Measurements from ENCODE around the gene MESP2.

MESP2 gene

DNA sequence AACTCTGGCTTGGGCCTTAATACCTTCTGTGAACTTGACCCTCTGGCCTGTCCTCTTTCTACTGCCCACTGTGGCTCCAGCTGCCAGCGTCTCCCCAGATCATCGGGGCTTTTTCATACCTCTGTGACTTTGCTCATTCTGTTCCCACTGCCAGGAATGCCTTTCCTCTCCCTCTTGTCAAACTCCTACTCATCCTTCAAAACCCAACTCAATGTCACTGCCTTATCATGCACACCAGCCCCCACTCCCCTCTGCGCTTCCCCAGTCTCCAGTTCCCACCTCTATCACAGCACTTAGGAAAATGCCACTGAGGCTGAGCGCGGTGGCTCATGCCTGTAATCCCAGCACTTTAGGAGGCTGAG, 33.6 kb downstream of the MESP2 start:
- no peak for DNase-seq (ENCODE audit: low read depth)
- no peak overlapping the region for H3K4me3 ChIP-seq (replicated peaks; ENCODE audit: low read depth, low read length)
- TF ChIP-seq, protein P1, sequence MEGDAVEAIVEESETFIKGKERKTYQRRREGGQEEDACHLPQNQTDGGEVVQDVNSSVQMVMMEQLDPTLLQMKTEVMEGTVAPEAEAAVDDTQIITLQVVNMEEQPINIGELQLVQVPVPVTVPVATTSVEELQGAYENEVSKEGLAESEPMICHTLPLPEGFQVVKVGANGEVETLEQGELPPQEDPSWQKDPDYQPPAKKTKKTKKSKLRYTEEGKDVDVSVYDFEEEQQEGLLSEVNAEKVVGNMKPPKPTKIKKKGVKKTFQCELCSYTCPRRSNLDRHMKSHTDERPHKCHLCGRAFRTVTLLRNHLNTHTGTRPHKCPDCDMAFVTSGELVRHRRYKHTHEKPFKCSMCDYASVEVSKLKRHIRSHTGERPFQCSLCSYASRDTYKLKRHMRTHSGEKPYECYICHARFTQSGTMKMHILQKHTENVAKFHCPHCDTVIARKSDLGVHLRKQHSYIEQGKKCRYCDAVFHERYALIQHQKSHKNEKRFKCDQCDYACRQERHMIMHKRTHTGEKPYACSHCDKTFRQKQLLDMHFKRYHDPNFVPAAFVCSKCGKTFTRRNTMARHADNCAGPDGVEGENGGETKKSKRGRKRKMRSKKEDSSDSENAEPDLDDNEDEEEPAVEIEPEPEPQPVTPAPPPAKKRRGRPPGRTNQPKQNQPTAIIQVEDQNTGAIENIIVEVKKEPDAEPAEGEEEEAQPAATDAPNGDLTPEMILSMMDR (IDR thresholded peaks at IDR 0.05; ENCODE audit: low read length, missing control alignments): no peak

DNA sequence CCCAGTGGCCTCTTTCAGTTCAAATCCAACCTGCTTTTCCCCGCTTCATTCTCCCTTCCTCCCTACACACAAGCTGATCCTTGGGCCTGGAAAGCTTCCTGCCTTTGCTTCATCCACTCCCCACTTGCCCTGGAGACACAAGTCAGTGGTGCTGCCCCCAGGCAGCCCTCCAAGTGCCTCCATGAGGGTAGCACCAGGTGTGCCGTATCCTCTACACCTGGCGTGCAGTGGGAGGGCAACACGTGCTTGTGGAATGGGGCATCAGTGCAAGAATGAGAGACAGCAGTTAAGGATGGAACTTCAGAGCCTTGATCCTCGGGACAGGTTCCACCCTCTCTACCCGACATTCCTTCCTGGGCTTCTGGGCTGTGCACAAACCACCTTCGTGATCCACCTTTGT, 34.7 kb downstream of the MESP2 start:
- H3K4me3 ChIP-seq (replicated peaks; ENCODE audit: low read depth, low read length): no peak overlapping the region
- TF ChIP-seq, protein P1 (IDR thresholded peaks at IDR 0.05; ENCODE audit: low read length, missing control alignments): no peak
- DNase-seq (ENCODE audit: low read depth): no peak

DNA sequence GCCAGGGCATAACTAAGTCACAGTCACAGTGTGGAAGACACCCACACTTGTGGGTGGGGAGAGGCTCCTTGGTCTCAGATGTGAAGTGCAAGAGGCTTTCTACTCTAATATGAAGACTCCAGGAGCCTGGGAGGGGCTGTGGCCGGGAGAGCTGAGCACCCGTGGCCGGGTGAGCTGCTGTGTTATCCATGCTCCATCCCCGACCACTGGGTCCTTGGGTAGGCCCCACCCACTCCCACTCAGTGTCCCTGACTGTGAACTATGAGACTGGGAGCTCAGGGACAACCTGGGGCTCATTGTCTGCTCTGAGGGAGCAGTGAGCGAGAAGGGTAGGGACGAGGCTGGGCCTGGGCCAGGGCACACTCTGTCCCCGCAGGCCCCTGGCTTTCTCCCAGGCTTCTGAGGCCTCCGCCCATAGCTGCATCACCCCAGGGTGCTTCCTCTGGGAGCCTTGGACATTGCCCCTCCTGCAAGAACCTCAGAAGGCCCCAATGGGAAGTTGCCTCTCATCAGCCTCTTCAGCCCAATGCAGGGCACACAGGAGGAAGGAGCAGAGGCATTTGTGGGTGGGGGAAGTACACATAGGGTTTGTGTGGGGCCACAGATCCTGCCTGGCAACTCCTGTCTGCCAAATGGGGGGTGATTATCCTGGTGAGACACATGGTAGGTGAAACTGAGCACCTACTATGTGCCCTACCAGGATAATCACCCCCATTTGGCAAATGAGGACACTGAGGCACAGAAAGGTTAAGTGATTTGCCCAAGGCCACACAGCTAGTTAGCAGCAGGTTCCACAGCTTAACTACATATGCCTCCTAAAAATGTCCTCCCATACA, 36.1 kb downstream of the MESP2 start:
- H3K4me3 ChIP-seq (replicated peaks; ENCODE audit: low read depth, low read length): peak overlapping the region; percentile 77
- TF ChIP-seq, protein P1 (IDR thresholded peaks at IDR 0.05; ENCODE audit: low read length, missing control alignments): no peak
- peak; percentile 49 for DNase-seq (ENCODE audit: low read depth)

DNA sequence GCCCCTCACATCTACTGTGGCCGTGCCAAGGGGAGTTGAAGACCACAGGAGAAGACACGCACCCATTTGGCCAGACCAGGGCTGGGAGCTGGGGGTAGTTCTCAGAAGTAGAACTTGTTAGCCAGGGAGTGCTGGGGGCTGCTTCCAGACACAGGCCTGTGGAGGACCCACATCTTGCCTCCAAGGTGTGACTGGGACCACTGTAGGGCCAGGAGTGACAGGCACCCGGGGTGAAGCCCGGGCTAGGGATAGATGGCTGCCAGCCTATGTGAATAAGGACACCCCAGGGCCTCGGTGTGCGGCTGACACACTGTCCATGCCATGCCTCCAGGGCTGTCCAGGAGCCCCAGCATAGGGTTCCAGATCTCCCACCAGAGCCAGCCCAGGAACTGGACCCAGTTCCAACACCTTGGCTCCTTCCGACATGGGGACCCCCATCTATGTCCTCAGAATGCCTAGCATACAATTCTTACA, 36.8 kb downstream of the MESP2 start:
- peak overlapping the region; percentile 77 for H3K4me3 ChIP-seq (replicated peaks; ENCODE audit: low read depth, low read length)
- TF ChIP-seq, protein P1 (IDR thresholded peaks at IDR 0.05; ENCODE audit: low read length, missing control alignments): no peak
- no peak for DNase-seq (ENCODE audit: low read depth)

DNA sequence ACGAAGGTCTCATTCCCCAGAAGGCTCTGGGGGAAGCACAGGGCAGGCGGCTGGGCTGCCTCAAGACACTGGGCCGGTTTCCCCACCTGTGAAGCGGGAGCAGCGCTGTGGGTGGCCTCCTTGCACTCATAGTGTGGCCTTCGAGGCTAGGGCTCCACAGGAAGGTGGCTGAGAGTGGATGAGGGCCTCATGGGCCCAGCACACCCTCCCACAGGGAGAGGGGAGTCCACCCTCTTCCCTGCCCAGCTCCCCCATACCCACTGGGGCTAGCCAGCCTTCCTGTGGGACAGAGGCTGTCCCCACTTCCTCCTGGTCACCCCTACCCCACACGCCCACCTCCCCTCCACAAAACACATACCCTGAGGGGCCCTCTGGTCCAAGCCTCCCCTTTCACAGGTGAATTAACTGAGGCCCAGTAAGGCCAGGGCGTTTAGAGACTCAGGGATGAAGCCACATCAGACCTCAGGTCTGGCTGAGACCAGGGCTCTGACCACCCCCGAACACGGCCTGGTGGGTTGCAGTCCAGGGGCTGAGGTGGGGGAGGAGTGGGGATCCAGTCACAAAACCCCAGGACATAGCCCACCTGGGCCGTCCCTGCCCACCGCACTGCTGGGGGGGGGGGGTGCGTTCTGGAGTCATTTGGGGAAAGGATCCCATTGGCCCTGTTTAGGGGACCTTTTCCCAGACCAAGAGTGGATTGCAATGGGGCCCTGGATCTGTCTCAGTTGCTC, 37.4 kb downstream of the MESP2 start:
- TF ChIP-seq, protein P1 (IDR thresholded peaks at IDR 0.05; ENCODE audit: low read length, missing control alignments): no peak
- H3K4me3 ChIP-seq (replicated peaks; ENCODE audit: low read depth, low read length): peak overlapping the region; percentile 77
- DNase-seq (ENCODE audit: low read depth): no peak

DNA sequence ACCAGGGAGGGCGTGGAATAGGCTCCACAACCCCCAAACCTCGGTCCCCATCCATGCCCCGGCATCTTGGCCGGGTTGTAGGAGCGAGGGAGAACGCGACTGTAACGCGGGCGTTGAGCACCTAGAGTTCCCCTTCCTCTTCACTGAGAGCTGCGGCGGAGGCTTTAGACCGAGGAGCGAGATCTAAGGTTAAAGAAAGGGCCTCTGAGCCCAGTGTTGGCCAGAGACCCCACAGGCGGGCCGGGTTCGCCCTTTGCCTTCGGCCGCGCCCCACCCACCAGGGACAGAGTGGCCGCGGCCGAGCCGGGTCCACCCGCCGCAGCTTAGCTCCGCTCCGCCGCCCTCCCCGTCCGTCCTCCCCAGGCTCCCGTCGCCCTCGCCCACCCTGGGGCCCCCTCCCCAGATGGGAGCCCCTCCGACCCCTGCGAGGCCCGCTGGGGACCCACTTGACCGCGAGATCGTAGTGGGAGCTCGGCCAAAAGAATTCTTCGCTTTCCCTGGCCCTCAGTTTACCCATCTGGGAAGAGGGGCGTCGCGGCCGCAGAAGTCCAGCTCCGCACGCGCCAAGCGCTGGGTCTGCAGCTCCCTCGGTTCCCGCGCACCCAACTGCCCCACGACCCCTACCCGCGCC, 38.1 kb downstream of the MESP2 start:
- H3K4me3 ChIP-seq (replicated peaks; ENCODE audit: low read depth, low read length): peak overlapping the region; percentile 77
- DNase-seq (ENCODE audit: low read depth): no peak
- TF ChIP-seq, protein P1 (IDR thresholded peaks at IDR 0.05; ENCODE audit: low read length, missing control alignments): no peak

Measured in fibroblast of pulmonary artery (primary cell).